ENCODE data around the gene BFSP1. TPM values are rescaled to one million over a fixed set of nuclear protein-coding genes. Genes with fewer than 3 reads are reported as not detected.

Gene BFSP1
- total RNA-seq, 4 donors from 2014 or later: 0.33 to 1.1 (median 0.64) TPM

DNA sequence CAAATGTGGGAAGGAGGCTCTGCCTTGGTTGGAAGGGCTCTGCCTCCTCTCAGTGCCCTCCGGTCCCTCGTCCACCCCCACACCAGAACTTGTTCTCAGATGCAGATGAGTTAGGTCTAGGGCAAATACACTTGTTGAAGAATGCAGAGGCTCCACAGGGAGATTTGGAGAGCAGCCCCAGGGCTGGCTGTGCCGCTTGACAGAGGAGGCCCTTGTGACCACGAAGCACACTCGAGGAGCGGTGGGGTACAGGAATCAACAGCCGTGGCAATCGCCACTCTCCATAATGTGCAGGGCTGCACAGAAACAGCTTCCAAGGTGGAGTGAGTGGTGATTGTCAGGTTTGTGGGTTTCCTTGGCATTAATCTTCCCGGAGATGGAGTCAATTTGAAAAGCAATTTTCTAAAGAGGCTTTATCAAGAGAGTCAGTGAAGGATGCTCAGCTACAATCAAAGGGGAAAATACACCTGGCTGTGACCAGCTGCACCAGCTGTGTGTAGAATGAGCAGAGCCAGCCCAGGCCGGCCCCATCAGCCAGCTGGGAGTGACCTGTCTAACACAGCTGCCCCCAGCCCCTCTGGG lies 59.5 kb downstream of the BFSP1 start:
- TF ChIP-seq, protein P1, sequence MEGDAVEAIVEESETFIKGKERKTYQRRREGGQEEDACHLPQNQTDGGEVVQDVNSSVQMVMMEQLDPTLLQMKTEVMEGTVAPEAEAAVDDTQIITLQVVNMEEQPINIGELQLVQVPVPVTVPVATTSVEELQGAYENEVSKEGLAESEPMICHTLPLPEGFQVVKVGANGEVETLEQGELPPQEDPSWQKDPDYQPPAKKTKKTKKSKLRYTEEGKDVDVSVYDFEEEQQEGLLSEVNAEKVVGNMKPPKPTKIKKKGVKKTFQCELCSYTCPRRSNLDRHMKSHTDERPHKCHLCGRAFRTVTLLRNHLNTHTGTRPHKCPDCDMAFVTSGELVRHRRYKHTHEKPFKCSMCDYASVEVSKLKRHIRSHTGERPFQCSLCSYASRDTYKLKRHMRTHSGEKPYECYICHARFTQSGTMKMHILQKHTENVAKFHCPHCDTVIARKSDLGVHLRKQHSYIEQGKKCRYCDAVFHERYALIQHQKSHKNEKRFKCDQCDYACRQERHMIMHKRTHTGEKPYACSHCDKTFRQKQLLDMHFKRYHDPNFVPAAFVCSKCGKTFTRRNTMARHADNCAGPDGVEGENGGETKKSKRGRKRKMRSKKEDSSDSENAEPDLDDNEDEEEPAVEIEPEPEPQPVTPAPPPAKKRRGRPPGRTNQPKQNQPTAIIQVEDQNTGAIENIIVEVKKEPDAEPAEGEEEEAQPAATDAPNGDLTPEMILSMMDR (IDR thresholded peaks at IDR 0.05; ENCODE audit: low read depth): no peak

DNA sequence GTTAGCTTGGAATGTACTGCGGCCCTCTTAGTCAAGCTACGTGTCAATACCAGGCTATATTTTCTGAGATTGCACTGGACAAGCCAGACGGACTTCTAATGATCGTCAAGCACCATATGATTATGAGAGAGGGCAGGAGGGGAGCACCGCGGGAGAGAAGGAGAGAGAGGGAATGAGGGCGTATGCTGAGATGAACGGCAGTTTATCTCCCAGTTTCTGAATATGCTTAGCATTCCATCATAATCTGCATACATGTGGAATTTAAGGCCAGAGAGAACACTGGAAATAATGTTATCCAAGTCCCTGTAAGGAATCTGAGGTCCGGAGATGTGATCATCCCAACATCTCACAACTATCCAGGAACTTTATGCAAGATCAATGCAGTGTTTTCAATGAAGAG lies 60.2 kb downstream of the BFSP1 start:
- TF ChIP-seq, protein P1 (IDR thresholded peaks at IDR 0.05; ENCODE audit: low read depth): no peak

DNA sequence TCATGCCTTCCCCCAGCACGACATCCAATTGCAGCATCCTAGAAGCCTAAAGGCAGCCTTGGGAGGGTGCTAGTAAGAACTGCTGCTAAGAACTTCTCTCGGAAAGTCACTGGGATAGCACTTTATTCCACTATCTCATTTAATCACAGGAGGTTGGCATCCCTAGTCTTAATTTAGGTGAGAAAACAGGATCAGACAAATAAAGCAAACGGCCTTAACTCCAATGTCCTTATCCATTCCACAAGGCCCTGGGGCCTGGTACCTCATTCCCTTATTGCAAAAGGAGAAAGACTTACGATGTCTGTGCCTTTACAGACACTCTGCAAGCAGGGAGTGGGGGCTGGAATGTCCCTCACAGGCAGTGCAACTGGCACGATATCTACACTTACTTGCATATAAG lies 60.7 kb downstream of the BFSP1 start:
- TF ChIP-seq, protein P1 (IDR thresholded peaks at IDR 0.05; ENCODE audit: low read depth): no peak

DNA sequence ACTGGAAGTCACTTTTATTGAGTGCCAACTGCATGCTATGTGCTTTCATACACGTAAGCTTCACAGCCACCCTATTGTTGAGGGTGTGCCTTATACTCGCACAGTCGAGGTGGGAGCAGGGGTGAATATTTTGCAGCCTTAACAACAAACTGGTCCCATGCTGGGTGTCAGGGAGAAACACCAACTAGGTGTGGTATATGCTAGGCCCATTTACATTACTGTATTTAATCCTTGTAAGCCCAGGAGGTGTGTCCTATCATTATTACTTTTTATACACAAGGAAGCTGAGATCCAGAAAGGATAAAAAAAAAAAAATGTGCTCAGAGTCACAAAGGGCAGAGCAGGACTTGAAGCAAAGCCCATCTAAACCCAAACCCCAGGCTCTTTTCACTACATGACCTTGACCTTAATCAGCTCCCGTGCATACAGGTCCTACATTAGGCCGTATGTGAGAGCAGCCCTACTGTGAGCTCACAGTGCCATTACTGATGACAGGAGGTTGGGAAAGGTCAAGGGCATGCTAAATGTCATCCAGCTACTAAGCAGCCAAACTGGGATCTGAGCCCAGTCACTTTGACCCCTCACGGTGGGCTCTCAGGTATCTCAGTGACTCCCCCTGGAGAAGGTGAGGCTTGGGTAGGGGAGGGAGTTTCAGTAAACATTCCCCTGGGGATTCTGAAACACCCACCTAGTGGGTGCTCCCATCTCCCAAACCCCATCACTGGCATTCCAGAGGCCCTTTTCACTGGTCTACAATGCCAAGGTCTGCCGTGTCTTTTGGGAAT lies 61.7 kb downstream of the BFSP1 start:
- TF ChIP-seq, protein P1 (IDR thresholded peaks at IDR 0.05; ENCODE audit: low read depth): no peak

DNA sequence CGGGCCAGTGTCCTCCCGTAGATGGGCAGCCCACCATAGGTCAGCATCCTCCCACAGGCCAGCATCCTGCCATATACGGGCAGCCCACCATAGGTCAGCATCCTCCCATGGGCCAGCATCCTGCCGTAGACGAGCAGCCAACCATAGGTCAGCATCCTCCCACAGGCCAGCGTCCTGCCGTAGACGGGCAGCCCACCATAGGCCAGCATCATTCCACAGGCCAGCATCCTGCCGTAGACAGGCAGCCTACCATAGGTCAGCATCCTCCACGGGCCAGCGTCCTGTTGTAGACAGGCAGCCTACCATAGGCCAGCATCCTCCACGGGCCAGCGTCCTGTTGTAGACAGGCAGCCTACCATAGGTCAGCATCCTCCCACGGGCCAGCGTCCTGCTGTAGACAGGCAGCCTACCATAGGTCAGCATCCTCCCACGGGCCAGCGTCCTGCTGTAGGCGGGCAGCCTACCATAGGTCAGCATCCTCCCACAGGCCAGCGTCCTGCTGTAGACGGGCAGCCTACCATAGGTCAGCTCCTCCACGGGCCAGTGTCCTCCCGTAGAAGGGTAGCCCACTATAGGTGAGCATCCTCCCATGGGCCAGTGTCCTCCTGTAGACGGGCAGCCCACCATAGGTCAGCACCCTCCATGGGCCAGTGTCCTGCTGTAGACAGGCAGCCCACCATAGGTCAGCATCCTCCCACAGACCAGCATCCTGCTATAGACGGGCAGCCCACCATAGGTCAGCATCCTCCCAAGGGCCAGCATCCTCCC lies 62.9 kb downstream of the BFSP1 start:
- TF ChIP-seq, protein P1 (IDR thresholded peaks at IDR 0.05; ENCODE audit: low read depth): no peak

DNA sequence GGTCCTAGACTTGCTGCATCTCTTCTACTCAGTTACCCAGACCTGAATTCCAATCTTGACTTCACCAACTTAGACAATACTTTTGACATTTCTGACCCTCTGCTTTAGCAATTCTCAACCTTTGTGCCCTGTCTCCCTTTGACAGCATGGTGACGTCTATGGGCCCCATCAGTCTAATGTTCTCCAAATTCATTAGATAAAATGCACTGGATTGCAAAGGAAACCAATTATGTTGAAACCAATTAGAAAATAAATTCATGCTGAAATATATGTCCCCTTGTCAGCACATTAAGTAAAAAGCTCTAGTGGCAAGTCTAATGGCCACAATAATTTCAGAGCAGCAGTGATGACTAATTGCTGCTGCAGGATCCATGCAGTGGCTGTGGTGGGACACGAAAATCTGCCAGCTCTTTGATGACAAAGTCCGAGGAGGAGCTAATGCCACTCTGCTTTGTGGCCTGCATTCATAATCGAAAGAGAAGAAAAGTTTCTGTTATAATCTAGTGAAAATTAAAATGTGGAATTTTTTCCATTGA lies 64.0 kb downstream of the BFSP1 start:
- TF ChIP-seq, protein P1 (IDR thresholded peaks at IDR 0.05; ENCODE audit: low read depth): no peak

DNA sequence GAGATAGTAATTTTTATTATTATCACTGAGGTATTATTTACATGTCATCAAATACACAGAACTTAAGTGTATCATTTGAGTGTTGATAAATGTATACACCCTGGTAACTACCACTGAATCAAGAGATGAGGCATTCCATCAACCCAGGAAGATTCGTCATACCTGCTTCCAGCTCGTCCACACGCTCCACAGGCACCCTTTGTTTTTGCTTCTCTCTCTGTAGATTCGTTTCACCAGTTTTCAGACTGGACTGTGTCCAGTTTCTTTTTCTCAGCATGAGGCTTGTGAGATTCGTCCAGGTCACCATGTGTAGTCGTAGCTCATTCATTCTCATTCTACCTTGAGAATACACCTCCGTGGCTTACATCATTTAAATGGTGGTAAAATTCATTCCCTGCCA lies 64.5 kb downstream of the BFSP1 start:
- TF ChIP-seq, protein P1 (IDR thresholded peaks at IDR 0.05; ENCODE audit: low read depth): no peak

All from subcutaneous adipose tissue (tissue), 4 donors.